ENCODE data around the gene LMBR1.
"Not testable (repeated sequence)": the region's sequence is repeated elsewhere in the genome, so short reads cannot be mapped to it uniquely, and the experiment has no call there.

The LMBR1 gene

DNA sequence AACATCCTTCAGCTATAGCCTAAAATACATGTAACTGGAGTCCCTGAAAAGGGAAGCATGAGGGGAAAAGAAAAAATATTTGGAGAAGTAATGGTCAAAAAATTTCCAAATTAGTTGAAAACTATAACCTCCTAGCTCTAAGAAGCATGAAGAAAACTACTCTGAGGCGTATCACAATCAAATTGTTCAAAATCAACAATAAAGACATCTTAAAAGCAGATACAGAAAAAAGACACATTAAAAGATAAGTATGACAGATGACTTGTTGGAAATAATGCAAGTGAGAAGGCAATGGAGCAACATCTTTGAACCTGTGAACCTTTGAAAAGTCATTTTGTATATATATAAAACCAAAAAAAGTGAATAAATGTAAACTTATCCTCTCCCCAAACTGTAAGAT lies 159.3 kb downstream of the LMBR1 start:
- in situ Hi-C loops (cut with MboI; ENCODE audit: low pct_unique_long_range_greater_than_20kb, low sequenced_read_pairs), result no loop called here
- no peak for DNase-seq

GRCh38 chr7:156732091-156732625 lies 160.8 kb downstream of the LMBR1 start:
- in situ Hi-C loops (cut with MboI; ENCODE audit: low pct_unique_long_range_greater_than_20kb, low sequenced_read_pairs), result no loop called here
- no peak for DNase-seq

DNA sequence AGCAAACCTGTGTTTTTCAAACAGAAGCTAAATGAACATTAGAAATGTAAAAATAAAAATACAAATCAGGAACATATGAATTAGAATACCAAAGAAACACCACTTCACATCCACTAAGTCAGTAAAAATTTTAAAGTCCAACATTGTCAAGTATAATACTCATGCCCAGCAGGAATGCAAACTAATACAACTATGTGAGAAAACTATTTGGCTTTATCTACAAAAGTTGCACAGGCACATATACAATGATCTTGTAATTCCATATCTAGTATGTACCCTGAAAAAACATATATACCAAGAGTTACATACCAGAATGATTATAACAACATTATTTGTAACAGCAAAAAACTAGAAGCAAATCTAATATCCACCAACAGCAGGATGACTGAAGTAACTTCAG lies 161.3 kb downstream of the LMBR1 start:
- in situ Hi-C loops (cut with MboI; ENCODE audit: low pct_unique_long_range_greater_than_20kb, low sequenced_read_pairs), result no loop called here
- DNase-seq, result no peak

DNA sequence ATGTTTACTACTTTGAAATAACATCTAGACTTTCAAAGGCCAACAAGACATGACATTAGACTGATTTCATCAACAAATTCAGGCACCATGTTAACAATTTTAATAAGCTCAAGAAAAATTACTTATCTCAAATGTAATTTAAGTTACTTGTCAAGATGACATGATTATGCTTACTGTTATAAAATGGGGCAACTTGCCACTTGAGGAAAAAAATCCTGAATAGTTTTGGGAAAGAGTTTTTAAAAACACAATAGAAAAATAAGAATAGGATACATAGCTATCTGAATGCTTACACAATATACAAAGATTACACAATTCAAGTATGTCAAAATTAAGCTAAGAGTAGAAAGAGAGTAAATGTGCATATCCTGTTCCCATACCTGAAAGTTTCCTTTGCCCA lies 167.0 kb downstream of the LMBR1 start:
- no peak for DNase-seq
- in situ Hi-C loops (cut with MboI; ENCODE audit: low pct_unique_long_range_greater_than_20kb, low sequenced_read_pairs), result no loop called here

- no peak for DNase-seq
- in situ Hi-C loops (cut with MboI; ENCODE audit: low pct_unique_long_range_greater_than_20kb, low sequenced_read_pairs), result no loop called here
Observed at GRCh38 chr7:156725073-156725472, 167.9 kb downstream of the LMBR1 start.

- in situ Hi-C loops (cut with MboI; ENCODE audit: low pct_unique_long_range_greater_than_20kb, low sequenced_read_pairs), result no loop called here
- DNase-seq, result no peak
Observed at GRCh38 chr7:156722043-156722826, 170.7 kb downstream of the LMBR1 start.

- peak; percentile 57 for DNase-seq
- in situ Hi-C loops (cut with MboI; ENCODE audit: low pct_unique_long_range_greater_than_20kb, low sequenced_read_pairs), result no loop called here
Observed at GRCh38 chr7:156703773-156704482, 189.1 kb downstream of the LMBR1 start.

GRCh38 chr7:156703209-156703608 lies 189.8 kb downstream of the LMBR1 start:
- in situ Hi-C loops (cut with MboI; ENCODE audit: low pct_unique_long_range_greater_than_20kb, low sequenced_read_pairs), result no loop called here
- DNase-seq, result no peak

- in situ Hi-C loops (cut with MboI; ENCODE audit: low pct_unique_long_range_greater_than_20kb, low sequenced_read_pairs), result no loop called here
- no peak for DNase-seq
Observed at GRCh38 chr7:156702399-156702798, 190.6 kb downstream of the LMBR1 start.

- DNase-seq; in situ Hi-C loops (cut with MboI; ENCODE audit: low pct_unique_long_range_greater_than_20kb, low sequenced_read_pairs): not testable (repeated sequence)
Observed at GRCh38 chr7:156701787-156702186, 191.2 kb downstream of the LMBR1 start.

DNA sequence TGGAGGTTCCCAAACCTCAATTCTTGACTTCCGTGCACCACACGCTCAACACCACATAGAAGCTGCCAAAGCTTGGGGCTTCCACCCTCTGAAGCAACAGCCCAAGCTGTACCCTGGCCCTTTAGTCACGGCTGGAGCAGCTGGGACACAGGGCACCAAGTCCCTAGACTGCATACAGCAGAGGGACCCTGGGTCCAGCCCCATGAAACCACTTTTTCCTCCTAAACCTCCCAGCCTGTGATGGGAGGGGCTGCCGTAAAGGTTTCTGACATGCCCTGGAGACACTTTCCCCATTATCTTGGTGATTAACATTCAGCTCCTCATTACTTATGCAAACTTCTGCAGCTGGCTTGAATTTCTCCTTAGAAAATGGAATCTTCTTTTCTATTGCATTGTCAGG lies 194.5 kb downstream of the LMBR1 start:
- DNase-seq; in situ Hi-C loops (cut with MboI; ENCODE audit: low pct_unique_long_range_greater_than_20kb, low sequenced_read_pairs): not testable (repeated sequence)

GRCh38 chr7:156697283-156697682 lies 195.7 kb downstream of the LMBR1 start:
- peak; percentile 38 for DNase-seq

GRCh38 chr7:156693627-156694026 lies 199.4 kb downstream of the LMBR1 start:
- no peak for DNase-seq
- in situ Hi-C loops (cut with MboI; ENCODE audit: low pct_unique_long_range_greater_than_20kb, low sequenced_read_pairs), result no loop called here

More at GRCh38 chr7:156697283-156697682, 195.7 kb downstream of the LMBR1 start:
- in situ Hi-C loops (cut with MboI; ENCODE audit: low pct_unique_long_range_greater_than_20kb, low sequenced_read_pairs), result not testable (repeated sequence)

DNA sequence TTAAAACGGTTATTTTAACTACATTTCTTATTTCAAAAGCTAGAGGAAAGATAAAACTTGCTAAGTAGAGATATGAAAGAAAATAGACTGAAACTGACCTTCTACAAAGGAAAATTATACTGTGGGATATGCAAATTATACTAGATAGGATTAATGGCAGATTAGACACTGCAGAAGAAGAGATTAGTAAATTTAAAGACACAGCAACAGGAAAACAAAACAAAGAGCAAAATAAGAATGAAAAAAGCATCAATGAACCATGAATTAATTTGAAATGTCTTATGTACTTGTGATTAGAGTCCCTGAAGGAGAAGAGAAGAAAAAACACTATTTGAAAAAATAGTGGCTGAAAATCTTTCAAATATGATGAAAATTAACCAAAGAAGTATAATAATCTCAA lies 200.1 kb downstream of the LMBR1 start:
- in situ Hi-C loops (cut with MboI; ENCODE audit: low pct_unique_long_range_greater_than_20kb, low sequenced_read_pairs), result no loop called here
- no peak for DNase-seq

- in situ Hi-C loops (cut with MboI; ENCODE audit: low pct_unique_long_range_greater_than_20kb, low sequenced_read_pairs), result no loop called here
- DNase-seq, result no peak
Observed at GRCh38 chr7:156691764-156692163, 201.2 kb downstream of the LMBR1 start.

GRCh38 chr7:156684661-156685060 lies 208.3 kb downstream of the LMBR1 start:
- in situ Hi-C loops (cut with MboI; ENCODE audit: low pct_unique_long_range_greater_than_20kb, low sequenced_read_pairs), result no loop called here
- no peak for DNase-seq

- in situ Hi-C loops (cut with MboI; ENCODE audit: low pct_unique_long_range_greater_than_20kb, low sequenced_read_pairs), result no loop called here
- DNase-seq, result no peak
Observed at GRCh38 chr7:156684251-156684650, 208.7 kb downstream of the LMBR1 start.

DNA sequence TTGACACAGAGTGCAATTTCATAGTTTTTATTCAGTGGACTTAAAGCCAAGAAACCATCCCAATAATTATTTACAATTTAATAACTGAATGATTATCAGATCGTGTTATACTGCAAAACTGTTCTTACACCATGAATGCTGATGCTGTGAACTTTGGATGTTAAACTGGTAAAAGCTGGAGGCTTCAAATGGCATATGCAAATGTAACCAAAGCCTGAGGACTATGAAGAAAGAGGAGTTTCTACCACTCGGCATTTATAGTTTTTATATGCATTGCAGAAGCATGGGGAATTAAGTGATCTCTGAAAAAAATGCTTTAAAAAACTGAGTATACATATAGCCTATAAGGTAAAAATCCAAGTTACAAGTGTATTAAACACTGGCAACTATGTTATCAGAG lies 210.1 kb downstream of the LMBR1 start:
- in situ Hi-C loops (cut with MboI; ENCODE audit: low pct_unique_long_range_greater_than_20kb, low sequenced_read_pairs), result no loop called here
- DNase-seq, result no peak

DNA sequence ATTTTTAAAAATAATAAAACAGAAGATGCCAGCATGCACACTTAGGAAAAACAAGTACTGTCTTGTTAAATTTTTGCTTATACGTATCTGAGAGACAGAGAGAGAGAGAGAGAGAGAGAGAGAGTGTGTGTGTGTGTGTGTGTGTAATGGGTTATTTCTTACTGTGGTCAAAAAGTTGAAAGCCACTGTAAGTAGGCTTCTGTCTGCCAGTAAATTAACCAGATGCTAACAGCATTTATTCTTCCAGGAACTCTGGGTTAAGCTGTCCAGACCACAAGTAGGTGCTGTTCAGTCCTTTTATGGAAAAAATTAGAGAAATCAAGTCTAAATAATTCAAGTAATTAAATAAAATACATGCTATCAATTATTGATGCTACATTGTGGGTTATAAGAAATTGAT lies 212.7 kb downstream of the LMBR1 start:
- in situ Hi-C loops (cut with MboI; ENCODE audit: low pct_unique_long_range_greater_than_20kb, low sequenced_read_pairs), result no loop called here
- no peak for DNase-seq

- no peak for DNase-seq
- in situ Hi-C loops (cut with MboI; ENCODE audit: low pct_unique_long_range_greater_than_20kb, low sequenced_read_pairs), result no loop called here
Observed at GRCh38 chr7:156677374-156678054, 215.5 kb downstream of the LMBR1 start.

Measured in KBM-7 (cell line).